ENCODE data around the gene HIGD1C.

- TF ChIP-seq POLR2A (IDR thresholded peaks at IDR 0.05) (no peak), CTCF (IDR thresholded peaks at IDR 0.05) (no peak)
Measured at GRCh38 chr12:50928392-50928791, 24.0 kb upstream of the HIGD1C start.

Measured in transverse colon (tissue), 3 donors.